Lower leg skin (tissue), 4 donors: Measurements from ENCODE around the gene BORCS5. TPM values are rescaled to one million over a fixed set of nuclear protein-coding genes. Genes with fewer than 3 reads are reported as not detected.

Experiments
- DNase-seq, 2 donors: peaks; one replicate each; pipeline ENCODE4 v3.0.0-alpha.2; 2019; ENCODE audit warnings: low spot score in 2 of 2
- H3K4me3 ChIP-seq: fragments of 200-600 bp; sonication (generic); 2 replicates; pipeline ENCODE4 v1.5.1; 2017; ENCODE audit warnings: mild to moderate bottlenecking, low read depth; ENCODE audit not compliant: poor library complexity, severe bottlenecking
- POLR2A ChIP-seq, 2 donors: fragments of 450-650 bp; IDR thresholded peaks; one replicate each; pipeline ENCODE4 v1.6.1; 2016 to 2017; ENCODE audit warnings: antibody characterized with exemption in 2 of 2, mild to moderate bottlenecking in 1 of 2, moderate library complexity in 1 of 2
- WGBS, 2 donors: methylation state at CpG; one replicate each; pipeline ENCODE4 v1.1.5; 2018; 5-methylcytosine and 5-hydroxymethylcytosine counted together
- intact Hi-C: fragments of 100-400 bp; cut with DNase I; formaldehyde crosslinking; loops from one replicate; pipeline ENCODE4 v1.15.0; 2023; ENCODE audit warnings: low total_unique reads
- total RNA-seq, 4 donors: library from RNA; depleted of rRNA; stranded (reverse); fragments of >200 nt; gene quantifications; one replicate each; pipeline ENCODE4 v1.1.0, GENCODE V29; 2016
- TF ChIP-seq, protein P1 (sequence below), 3 donors: fragments of 450-650 bp; IDR thresholded peaks; one replicate each; pipeline ENCODE4 v1.5.1; 2016; ENCODE audit warnings: antibody characterized with exemption in 3 of 3, mild to moderate bottlenecking in 3 of 3, moderate library complexity in 2 of 3

The BORCS5 gene
- total RNA-seq, 4 donors from 2014 or later, result 5.3 to 13.4 (median 10.1) TPM

GRCh38 chr12:12425616-12426015 lies 68.7 kb downstream of the BORCS5 start:
- intact Hi-C loops, result no loop called here
- WGBS, 2 donors, result 69 to 89% methylated on average over 1 of the region's 1 CpG
- DNase-seq, result no peak
- no peak overlapping the region for H3K4me3 ChIP-seq
- TF ChIP-seq POLR2A (IDR thresholded peaks at IDR 0.05), result no peak
- TF ChIP-seq, protein P1, sequence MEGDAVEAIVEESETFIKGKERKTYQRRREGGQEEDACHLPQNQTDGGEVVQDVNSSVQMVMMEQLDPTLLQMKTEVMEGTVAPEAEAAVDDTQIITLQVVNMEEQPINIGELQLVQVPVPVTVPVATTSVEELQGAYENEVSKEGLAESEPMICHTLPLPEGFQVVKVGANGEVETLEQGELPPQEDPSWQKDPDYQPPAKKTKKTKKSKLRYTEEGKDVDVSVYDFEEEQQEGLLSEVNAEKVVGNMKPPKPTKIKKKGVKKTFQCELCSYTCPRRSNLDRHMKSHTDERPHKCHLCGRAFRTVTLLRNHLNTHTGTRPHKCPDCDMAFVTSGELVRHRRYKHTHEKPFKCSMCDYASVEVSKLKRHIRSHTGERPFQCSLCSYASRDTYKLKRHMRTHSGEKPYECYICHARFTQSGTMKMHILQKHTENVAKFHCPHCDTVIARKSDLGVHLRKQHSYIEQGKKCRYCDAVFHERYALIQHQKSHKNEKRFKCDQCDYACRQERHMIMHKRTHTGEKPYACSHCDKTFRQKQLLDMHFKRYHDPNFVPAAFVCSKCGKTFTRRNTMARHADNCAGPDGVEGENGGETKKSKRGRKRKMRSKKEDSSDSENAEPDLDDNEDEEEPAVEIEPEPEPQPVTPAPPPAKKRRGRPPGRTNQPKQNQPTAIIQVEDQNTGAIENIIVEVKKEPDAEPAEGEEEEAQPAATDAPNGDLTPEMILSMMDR (IDR thresholded peaks at IDR 0.05), result no peak

GRCh38 chr12:12427568-12427967 lies 70.7 kb downstream of the BORCS5 start:
- no peak for DNase-seq
- WGBS, 2 donors, result 93 to 96% methylated on average over 4 of the region's 4 CpGs
- no peak overlapping the region for H3K4me3 ChIP-seq
- TF ChIP-seq POLR2A (IDR thresholded peaks at IDR 0.05), result no peak
- TF ChIP-seq, protein P1 (IDR thresholded peaks at IDR 0.05), result no peak
- intact Hi-C loops, result no loop called here

DNA sequence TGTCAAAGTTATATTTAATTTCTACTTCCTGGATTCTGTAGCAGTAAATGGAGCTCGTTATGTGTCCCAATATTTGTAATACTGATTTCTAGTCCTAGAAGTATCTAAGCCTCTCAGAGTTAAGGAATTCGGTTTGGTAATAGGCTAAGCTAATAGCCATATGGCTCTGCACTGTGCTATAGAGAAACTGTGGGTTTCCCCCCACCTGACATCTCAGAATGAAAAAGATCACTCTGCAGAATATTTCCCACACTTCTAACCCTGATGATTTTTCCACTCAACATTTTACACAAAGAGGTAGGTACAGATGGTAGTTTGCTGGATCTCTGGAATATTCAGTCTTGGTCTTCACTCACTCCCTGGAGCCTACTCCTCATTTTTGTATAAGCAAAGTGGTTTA lies 71.2 kb downstream of the BORCS5 start:
- intact Hi-C loops, result no loop called here
- 86% methylated on average over 2 of the region's 2 CpGs for WGBS, 2 donors
- H3K4me3 ChIP-seq, result no peak overlapping the region
- no peak for DNase-seq
- TF ChIP-seq POLR2A (IDR thresholded peaks at IDR 0.05), result no peak
- TF ChIP-seq, protein P1 (IDR thresholded peaks at IDR 0.05), result no peak

DNA sequence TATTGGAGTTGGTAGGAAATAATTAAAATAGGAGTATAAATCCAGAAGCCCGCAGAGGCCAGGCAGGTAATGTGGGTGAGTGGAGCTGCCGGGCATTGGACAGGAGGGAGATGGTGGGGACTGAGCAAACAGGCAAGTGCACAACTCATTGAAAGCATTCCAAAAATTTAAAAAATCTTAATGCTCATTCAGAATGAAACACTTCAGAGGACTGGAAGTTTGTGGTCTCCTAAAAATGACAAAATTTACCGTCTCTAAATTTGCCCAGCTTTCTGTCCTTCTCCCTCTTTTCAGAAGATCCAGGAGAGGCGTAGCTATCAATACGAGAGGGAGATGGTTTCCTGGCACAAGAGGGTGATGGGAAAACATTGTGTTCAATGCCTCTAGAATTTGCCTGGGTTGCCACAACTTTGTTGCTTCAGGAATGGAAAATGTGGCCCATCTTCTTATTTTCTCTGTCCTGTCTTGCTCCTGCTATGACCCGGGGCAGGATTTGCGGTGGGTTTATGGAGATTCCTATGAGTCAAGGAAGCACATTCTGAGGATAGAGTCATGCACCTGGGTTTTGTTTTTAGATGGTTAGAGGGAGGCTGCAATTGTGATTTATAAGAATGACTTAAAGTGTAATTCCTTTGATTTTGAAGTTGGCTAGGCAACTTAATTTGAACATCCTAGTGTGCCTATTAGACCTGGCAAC lies 72.2 kb downstream of the BORCS5 start:
- TF ChIP-seq, protein P1 (IDR thresholded peaks at IDR 0.05), result no peak
- no peak for TF ChIP-seq POLR2A (IDR thresholded peaks at IDR 0.05)
- intact Hi-C loops, result no loop called here
- no peak for DNase-seq
- no peak overlapping the region for H3K4me3 ChIP-seq
- 66 to 81% methylated on average over 7 of the region's 7 CpGs for WGBS, 2 donors

- DNase-seq, result no peak
- H3K4me3 ChIP-seq, result no peak overlapping the region
- TF ChIP-seq, protein P1 (IDR thresholded peaks at IDR 0.05), result no peak
- intact Hi-C loops, result loop anchor here (1.0 kb wide), 1 partner anchor 32 kb away; no protein-coding TSS in a partner anchor
These were observed 75.5 kb downstream of the BORCS5 start for GRCh38 chr12:12432364-12432763.

GRCh38 chr12:12433203-12433731 lies 76.4 kb downstream of the BORCS5 start:
- no peak overlapping the region for H3K4me3 ChIP-seq
- intact Hi-C loops, result no loop called here
- no peak for TF ChIP-seq POLR2A (IDR thresholded peaks at IDR 0.05)
- TF ChIP-seq, protein P1 (IDR thresholded peaks at IDR 0.05), result no peak
- WGBS, 2 donors, result 64 to 69% methylated on average over 4 of the region's 4 CpGs
- no peak for DNase-seq
